Skin of body (tissue), 2 donors: ENCODE results near the gene AMACR. TPM values are rescaled to one million over a fixed set of nuclear protein-coding genes. Genes with fewer than 3 reads are reported as not detected.
A peak's percentile ranks its signal among the peaks of the same experiment; 100 is the strongest.
"Not testable (repeated sequence)": the region's sequence is repeated elsewhere in the genome, so short reads cannot be mapped to it uniquely, and the experiment has no call there.

Source experiments
- DNase-seq: peaks from one replicate; lab custom pipeline; 2025; lab: John Stamatoyannopoulos, UW
- total RNA-seq: library from RNA; depleted of rRNA; stranded (reverse); fragments of >200 nt; gene quantifications from one replicate; pipeline ENCODE4 v1.2.3, GENCODE V29; 2014

The AMACR gene
- total RNA-seq, 1 donor from 2014 or later = 5.6 TPM

DNA sequence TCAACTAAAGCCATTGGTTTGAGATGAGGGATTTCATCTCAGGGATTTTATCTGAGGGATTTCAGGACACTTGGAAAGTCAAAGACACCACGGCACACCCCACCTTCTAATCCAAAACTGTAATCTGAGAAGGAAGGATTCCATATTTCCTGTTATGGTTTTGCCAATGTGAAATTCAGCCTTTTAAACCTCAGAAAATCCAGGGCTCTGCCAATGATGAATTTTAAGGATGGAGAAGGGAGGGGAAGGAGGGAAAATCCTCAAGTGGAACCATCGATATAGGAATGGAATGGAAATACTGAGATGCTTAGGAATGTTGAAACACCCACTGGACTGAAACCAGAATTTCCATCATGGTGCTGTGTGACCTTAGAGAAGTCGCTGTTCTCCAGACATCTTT lies 29.9 kb upstream of the AMACR start:
- DNase-seq = peak; percentile 22

GRCh38 chr5:34035756-34036155 lies 27.9 kb upstream of the AMACR start:
- DNase-seq = no peak

- DNase-seq = no peak
These were observed 26.9 kb upstream of the AMACR start for GRCh38 chr5:34034534-34035327.

DNA sequence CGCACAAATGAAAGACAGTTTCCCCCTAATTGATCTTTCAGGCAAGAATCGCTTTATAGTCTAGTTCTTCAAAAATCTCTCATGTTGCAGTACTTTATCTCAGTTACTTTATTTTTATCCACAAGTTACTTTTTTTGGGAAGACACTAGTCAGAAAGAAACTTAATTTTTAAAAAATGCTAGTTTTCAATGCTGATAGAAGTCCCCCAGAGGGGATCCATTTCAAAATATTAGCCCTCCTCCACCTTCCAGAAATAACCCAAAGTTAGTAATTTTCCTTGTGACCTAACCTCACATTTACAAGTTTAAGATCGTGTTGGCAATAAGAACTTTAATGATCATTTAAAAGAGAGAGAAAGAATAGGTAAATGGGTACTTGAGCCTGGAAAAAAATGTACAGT lies 24.1 kb upstream of the AMACR start:
- DNase-seq = no peak

DNA sequence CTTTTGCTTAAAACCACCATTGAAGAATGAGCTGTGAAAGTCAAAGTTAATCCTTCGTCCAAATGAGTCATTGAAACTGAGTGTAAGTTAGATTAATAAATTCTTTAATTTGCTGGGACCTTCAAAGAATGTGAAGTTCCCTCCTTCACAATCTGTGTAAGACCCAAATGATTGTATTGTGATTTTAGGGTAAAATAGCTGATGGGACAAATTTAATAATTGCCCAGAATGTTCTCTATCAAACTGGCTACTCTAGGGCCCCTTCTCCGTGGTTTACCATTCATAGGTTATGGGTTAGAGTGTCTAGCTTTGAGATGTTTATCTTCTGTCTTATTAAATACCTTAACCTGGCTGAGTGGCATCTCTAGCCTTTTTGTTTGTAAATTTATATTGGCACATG lies 23.3 kb upstream of the AMACR start:
- DNase-seq = no peak

- not testable (repeated sequence) for DNase-seq
These were observed 22.7 kb upstream of the AMACR start for GRCh38 chr5:34030585-34030984.

DNA sequence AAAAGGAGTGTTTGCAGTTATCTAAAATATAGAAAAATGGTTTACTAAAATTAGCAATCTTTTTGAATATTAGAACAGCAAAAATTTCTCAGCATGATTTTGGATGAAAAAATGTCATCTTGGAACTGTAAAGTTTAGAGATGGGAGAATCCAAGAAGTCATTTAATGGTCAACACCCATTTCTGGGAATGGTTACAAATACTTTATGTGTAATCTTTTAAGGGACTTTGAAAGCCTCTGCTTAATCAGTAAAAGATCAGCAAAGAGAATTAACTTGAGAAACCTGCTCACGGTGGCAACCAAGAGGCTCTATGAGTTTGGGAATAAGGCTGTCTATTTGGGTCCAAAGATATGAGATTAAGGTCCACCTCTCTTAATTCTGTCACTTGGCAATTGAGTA lies 22.2 kb upstream of the AMACR start:
- peak; percentile 17 for DNase-seq

DNA sequence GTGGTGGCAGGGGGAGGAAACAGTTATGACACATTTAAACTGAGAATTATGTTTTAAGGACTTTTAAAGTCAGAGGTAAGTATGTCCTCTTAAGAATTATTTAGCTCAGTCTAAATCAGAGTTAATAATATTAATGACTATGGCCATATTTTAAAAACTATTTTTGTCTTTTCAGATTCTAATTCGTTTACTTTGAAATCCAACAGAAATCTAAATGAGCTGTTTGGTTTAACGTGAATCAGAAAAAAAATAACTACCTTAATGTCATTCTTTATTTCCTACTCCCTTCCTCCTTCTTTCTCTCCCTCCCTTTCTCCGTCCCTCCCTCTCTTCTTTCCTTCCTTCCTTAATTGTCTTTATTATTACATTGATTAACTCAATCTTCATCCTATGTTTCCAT lies 20.5 kb upstream of the AMACR start:
- DNase-seq = no peak

GRCh38 chr5:34026089-34026761 lies 18.4 kb upstream of the AMACR start:
- no peak for DNase-seq

GRCh38 chr5:34022121-34022705 lies 14.4 kb upstream of the AMACR start:
- no peak for DNase-seq

DNA sequence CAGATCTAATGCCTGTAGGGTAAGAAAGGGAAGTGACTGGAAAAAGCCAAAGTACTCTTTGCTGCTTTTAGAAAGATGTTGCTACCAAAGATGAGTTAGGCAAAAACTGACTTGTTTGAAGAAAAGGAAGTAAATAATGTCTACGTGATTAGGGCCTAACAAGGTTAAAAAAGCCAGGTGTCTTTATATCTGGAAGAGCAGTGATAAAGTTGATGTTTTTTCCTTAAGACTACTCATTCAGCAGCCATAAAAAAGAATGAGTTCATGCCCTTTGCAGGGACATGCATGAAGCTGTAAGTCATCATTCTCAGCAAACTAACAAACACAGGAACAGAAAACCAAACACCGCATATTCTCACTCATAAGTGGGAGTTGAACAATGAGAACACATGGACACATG lies 13.5 kb upstream of the AMACR start:
- DNase-seq = no peak

- no peak for DNase-seq
These were observed 12.9 kb upstream of the AMACR start for GRCh38 chr5:34020726-34021125.

DNA sequence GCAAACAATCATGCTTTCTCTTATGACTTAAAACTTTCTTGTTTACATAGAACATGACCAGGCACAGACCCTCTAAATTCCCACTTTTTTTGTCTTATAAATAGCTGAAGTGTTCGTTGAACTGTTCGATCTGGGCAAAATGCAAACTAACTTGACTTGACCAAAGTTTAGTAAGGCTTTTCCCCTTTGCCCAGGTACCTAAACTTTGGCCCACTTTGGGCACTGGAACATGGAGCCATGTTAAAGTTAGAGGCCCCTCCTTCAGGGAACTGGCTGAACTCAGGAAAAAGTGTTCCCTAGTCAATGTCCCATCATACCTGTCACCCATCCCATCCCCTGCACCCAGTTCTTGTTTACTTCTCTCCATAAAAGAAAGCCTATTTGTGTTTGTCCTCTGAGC lies 9.4 kb upstream of the AMACR start:
- no peak for DNase-seq

- no peak for DNase-seq
These were observed 8.9 kb upstream of the AMACR start for GRCh38 chr5:34016750-34017149.

DNA sequence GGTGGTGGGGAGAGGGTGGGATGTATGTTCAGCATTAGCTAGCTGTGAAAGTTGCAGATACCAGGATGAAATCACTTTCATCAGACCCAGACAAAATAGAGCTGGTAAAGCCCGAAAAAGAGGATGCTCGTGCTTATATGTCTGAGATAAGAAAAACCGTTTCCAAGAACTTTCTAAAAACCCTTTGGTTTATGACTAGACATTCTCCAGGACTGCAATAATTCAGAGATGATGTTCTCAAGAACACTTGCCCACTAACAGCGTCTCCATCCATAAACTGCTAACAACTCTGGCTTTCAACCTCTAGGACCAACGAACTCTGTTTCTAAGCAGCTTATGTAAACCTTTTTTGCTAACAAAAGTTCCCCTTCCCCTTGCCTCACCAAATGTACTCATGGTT lies 8.4 kb upstream of the AMACR start:
- DNase-seq = no peak

DNA sequence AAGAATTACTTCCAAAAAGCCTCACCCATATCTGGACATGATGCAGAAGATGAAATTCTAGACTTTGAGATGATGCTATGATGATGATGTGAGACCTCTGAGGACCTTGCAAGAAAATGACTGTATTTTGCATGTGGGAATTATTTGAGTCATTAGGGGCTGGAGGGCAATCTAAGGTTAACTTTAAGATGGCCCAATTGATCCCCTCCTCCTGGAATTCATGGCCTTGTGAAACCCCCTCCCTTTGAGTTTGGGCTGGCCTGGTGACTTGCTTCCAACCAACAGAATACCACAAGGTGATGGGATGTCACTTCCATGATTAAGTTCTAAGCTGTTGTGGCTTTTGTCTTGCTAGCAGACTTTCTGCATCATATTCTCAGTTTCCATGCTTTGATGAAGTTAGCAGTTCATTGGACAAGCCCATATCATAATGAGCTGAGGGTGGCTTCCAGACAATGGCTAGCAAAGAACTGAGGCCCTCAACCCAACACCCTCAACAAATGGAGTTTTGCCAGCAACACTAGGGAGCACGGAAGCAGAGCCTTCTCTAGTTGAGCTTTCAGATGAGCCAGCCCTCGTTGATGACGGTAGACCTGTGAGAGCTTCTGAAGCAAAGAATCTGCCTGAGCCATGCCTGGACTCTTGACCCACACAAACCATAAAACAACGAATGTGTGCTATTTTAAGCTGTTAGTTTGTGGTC lies 7.4 kb upstream of the AMACR start:
- DNase-seq = no peak

DNA sequence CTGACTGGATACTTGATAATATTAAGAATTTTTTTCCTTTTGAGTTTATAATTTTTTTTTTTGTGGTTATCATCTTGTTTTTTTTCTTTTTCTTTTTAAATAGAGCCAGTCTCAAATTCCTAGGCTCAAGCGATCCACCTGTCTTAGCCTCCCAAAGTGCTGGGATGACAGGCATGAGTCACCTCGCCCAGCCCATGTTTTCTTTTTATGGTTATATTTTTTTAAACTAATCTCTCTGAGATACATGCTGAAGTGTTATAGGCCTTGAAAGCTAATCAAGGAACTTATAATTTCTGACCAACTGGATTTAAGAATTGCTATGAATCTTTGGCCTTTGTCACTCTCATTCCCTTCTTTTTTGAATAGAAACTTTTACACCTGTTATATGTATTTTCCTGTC lies 6.8 kb upstream of the AMACR start:
- no peak for DNase-seq

DNA sequence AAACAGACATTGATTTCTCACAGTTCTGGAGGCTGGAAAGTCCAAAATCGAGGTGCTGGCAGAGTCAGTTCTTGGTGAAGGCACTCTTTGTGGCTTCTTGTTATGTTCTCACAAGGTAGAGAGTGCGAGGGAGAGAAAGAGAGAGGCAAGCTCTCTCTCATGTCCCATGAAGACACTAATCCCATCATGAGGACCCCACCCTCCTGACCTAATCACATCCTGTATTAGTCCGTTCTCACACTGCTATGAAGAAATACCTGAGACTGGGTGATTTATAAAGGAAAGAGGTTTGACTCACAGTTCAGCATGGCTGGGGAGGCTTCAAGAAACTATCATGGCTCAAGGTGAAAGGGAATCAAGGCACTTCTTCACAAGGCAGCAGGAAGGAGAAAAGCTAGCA lies 5.7 kb upstream of the AMACR start:
- no peak for DNase-seq

DNA sequence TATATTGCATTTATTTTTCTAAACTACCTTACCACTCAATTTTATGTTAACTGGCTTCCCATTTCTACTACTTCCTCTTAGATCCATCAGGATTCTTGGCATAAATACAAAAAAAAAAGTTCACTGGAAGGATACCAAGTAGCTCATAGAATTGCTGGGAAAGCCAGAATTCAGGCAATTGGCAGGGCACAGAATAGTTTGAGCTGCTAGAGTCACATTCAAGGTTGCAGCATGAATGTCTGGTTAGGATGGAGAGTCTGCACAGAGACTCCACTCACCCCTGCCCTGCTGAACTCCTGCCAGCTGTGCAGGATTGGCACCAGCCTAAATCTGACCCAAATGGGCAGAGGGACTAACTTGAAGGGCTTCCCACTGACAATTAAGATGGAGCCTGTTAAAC lies 4.9 kb upstream of the AMACR start:
- DNase-seq = peak; percentile 17

GRCh38 chr5:34011536-34011935 lies 3.7 kb upstream of the AMACR start:
- no peak for DNase-seq

DNA sequence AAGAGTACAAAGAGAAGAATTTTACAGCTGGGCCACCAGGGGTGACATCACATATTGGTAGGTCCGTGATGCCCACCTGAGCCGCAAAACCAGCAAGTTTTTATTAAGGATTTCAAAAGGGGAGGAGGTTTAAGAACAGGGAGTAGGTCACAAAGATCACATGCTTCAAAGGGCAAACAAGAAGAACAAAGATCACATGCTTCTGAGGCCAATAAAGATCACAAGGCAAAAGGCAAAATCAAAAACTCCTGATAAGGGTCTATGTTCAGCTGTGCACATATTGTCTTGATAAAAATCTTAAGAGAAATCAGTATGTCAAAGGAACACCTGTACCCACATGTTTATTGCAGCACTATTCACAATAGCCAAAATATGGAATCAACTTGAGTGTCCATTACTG lies 2.3 kb upstream of the AMACR start:
- not testable (repeated sequence) for DNase-seq

DNA sequence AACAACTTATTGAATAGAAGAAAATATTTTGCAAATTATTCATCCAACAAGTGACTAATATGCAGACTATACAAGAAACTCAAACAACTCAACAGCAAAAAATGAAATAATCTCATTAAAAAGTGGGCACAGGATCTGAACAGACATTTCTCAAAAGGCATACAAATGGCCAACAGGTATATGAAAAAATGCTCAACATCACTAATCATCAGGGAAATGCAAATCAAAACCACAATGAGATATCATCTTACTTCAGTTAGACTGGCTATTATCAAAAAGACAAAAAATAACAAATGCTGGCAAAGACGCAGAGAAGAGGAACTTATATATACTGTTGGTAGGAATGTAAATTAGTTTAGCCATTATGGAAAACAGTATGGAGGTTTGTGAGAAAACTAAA lies 1.8 kb upstream of the AMACR start:
- no peak for DNase-seq
